Pulmonary artery endothelial cell (primary cell): ENCODE results near the gene KLHL33. TPM values are rescaled to one million over a fixed set of nuclear protein-coding genes. Genes with fewer than 3 reads are reported as not detected.

Source experiments
- DNase-seq: peaks from one replicate; pipeline ENCODE4 v3.0.0-alpha.2; 2011; ENCODE audit warnings: low read depth, low spot score
- total RNA-seq: library from RNA; depleted of rRNA; stranded (reverse); fragments of >200 nt; gene quantifications from 2 replicates; pipeline ENCODE4 v1.2.3, GENCODE V29; 2014

Gene KLHL33, protein sequence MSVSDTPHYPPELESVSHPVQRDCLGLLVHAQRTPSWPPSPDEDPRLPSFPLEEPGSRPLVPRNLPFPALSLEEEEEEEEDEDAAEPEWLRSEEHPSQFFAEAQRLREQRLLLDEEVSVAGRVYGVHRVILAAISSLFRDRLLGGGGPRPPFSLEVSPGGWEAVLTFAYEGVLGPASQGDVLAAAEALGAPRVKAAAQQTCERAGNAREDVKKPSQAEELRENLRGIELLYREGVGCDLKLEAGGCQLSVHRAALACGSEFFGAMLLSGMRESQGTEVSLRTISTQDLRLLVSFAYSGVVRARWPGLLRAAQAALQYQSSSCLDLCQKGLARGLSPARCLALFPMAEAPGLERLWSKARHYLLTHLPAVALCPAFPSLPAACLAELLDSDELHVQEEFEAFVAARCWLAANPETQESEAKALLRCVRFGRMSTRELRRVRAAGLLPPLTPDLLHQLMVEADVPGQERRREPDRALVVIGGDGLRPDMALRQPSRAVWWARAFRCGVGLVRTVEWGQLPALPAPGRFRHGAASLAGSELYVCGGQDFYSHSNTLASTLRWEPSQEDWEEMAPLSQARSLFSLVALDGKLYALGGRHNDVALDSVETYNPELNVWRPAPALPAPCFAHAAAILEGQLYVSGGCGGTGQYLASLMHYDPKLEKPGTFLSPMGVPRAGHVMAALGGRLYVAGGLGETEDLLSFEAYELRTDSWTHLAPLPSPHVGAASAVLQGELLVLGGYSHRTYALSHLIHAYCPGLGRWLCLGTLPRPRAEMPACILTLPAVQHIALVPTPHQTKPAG
- total RNA-seq = under 0.01 and 0.04 TPM in 2 replicates

DNA sequence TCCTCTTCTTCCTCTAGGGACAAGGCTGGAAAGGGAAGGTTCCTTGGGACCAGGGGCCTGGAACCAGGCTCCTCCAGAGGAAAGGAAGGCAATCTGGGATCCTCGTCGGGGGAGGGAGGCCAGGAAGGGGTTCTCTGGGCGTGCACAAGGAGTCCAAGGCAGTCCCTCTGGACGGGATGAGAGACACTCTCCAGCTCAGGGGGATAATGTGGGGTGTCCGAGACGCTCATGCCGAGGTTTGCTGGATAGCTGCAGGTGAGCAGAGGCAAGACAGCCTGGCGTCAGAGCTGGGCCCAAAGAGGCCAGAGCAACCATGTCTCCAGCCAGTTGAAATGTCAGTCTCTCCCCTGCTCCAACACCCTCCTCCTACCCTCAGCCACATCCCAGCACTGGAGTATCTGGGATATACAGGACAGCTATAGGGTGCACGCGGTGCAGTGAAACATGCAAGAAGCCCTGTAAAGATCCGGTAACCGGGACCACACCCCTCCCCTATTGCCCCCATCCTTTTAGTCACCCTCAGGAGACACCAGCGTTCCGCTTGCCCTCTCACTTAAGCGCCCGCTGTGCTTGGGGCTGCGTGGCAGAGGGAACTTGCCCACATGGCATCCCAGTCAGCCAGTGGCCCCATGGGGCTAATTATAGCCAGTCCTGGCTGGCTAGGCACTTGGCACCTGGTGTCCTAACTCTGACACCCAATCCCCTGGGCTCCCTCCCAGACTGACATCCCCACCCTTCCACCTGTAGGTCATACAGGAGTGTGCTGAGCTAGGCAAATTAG is at the start of gene KLHL33:
KLHL33 (minus strand) TSS at position 585 of the 781 bp plus-strand sequence; CDS start at position 230, 355 bp downstream.
- no peak for DNase-seq

DNA sequence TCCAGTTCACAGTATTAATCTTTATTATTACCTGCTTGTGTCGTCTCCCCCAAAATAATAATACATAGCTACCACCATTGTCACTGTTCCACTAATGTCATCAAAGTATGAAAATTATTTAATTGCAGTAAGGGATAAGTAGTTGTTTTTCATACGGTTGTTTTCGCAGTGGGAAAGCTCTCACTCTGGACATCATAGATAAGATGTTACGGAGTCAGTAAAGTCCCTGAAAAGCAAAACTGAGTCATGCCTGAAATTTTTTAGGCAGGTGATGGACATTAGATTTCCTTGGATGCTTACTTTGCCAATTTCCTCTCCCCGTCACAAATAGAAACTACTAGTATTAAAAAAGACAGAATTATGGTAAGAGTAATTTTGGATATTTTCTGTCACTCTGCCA is 46.4 kb upstream of the KLHL33 start:
- no peak for DNase-seq

DNA sequence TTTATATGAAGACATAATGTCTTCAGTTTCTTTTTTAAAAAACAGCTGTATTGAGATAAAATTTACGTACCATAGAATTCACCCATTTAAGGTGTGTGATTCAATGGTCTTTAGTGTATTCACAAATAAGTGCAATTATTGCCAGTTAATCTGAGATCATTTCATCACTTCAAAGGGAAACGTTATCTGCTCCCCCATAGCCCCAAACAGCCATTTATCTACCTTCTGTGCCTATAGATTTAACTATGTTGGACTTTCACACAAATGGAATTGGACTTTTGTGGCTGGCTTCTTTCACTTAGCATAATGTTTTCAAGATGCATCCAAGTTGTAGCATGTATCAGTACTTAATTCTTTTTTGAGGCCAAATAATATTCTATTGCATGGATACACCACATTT is 42.9 kb upstream of the KLHL33 start:
- DNase-seq = no peak

DNA sequence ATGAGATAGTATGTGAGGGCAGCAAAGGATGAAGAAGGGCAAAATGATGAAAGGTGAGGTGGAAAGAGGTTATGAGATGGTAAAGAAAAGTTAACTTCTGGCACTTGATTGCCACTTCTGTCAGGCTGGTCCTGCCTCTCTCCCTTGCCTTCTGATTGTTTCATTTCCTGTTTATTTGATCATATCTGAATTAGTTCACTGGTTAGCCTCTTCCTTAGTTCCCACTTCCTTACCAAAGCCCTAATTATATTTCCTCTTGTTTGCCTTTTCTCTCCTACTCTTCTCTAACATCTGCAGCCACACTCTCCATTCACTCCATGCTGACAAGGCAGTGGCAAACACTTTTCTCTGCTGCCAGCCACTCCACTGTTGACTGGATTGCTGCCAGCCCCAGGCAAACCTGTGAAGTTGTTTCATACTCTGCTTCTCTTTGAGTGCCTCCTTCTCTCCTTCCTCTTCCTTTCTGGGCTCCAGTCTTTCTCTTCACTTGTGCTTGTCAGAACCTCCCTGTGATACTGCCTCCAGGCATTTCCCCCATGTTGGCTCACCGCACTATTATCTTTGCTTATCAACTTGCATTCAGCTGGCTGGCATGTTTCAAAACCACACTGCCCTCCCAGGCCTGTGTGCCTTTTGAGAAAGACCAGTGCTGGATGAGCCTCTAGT is 41.4 kb upstream of the KLHL33 start:
- DNase-seq = no peak

DNA sequence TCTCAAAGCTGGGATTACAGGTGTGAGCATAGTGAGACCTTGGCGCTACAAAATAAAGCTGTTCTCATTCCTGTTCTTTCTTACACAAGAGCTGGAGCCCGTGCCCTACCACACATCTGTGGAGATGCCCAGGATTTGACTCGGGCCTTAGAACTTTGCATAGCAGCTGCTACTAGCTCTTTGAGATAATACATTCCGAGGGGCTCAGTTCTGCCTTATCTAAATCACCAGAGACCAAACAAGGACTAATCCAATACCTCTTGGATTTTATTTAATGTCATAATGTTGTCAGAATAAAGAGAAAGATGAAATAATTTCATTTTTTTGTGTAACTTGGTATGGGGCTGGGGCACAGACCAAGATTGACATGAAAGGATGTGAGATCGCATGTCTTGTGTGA is 40.8 kb upstream of the KLHL33 start:
- no peak for DNase-seq

DNA sequence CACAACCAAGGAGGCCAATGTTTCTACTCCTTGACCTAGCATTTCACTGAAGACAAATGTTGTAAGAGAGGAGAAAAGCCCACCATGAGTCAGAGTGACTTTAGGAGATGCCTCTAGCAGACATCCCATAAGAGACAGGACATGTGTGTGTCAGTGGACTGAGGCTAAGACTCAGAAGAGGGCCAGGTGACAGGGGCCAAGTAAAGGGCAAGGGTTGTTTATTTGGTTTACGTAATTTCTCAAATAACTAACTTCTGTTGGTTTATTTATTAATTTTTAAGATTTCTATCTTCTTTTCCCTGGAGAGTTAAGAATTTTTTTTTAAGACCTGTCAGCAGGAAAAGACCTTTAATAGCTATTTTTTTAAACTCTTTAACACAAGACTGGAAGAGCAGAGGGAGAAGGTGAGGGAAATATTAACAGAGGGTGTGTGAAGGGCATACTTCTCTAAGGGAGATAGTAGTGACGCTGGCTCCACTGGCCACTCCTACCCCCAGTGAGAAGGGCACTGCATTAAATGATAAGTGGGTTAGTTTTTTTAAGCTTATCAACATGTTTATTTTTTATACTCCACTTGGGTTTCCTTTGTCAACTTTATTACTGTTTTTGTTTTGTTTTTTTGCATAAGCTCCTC is 36.7 kb upstream of the KLHL33 start:
- DNase-seq = no peak

DNA sequence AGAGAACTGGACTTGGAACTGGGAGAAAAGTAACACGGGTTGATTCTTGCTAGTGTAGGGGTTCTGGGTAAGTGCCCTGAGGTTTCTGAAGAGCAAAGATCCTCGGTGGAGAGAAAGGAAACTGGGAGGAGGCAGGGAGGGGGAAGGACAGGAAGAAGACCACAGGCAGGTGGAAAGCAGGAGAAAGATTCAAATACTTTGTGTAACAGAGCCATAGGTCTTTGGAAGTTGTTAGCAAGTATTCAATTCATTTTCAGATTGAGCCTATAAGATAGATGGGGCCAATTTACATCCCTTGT is 34.6 kb upstream of the KLHL33 start:
- no peak for DNase-seq

DNA sequence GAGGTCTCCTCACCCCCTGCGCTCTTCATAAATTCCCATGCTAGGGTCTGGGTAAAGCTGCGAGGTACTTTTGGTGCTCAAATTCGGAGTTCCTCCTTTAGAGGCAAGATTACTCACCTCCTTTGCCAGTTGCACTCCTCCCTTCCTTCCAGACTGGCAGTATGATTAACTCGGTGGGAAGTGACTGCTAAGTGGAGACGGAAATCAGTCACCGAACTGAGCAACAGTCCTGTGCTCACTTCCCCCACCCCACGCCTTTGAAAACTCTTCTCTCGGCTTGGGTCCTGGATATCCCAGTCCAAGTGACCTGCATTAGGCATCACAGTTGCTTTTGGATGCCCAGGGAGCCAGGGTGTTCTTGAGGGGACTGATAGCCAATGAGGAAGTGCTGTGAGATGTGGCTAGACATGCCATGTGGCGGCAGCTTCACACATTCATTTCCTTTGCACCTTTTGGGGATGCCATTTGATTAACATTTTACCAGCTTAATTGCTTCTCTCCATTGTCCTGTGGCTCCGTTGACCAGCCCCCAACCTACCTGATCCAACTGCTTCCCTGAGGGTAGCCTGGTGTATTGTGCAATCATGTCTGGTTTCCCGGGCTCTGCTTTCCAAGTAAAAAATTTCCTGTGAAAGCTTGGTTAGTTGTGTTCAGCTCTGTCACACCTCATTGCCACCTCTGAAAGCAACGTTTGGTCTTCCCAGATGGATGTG is 34.1 kb upstream of the KLHL33 start:
- peak; percentile 49 for DNase-seq

DNA sequence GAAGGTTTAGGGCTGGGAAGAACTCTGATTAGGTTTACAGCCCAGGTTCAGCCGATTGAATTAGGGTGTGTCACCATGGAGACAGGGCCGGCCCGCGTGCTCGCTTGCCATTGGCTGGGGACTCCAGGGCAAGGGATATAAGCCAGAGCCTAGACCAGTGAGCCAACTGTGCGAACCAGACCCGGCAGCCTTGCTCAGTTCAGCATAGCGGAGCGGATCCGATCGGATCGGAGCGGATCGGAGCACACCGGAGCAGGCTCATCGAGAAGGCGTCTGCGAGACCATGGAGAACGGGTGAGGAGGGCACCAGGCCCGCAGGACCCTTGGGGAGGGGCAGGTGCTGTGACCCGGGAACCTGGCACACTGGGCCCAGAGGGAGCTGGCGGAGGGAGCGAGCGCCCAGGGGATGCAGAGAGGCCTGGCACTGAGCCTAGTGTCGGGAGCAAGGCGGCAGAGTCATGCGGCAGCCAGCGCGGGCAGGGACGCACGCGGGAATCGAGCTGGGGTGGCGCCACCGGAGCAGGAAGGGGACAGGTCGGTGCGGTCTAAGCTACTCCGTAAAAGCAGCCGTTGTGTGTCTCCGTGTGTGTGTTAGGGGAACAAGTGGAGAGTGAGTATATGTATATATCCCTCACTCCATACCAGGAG is 33.4 kb upstream of the KLHL33 start, which contains the start of gene PNP:
PNP (plus strand) TSS at position 165 of the 648 bp plus-strand sequence; CDS start at position 284, 119 bp downstream.
- peak; percentile 68 for DNase-seq

DNA sequence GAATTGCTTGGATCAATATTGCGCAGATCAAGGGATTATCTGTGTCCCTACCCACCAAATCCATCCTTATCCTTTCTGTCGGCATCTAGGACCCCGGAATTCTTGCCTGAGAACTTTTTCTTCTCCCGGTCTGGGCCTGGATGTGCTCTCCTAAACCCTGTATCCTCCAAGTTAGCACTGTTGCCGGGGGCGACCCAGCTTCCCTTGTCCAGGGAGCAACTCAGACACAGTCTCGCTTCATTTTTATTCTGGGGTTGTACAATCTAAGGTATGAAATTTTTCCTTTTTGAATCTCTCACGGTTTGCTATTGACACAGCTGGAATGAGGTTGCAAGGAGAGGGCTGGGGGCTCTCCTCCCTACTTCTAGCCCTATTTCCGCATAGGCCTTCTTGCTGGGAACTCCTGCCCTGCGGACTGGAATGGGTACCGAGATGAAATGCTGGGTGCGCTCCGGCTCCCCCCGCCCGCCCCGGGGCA is 32.8 kb upstream of the KLHL33 start:
- no peak for DNase-seq

DNA sequence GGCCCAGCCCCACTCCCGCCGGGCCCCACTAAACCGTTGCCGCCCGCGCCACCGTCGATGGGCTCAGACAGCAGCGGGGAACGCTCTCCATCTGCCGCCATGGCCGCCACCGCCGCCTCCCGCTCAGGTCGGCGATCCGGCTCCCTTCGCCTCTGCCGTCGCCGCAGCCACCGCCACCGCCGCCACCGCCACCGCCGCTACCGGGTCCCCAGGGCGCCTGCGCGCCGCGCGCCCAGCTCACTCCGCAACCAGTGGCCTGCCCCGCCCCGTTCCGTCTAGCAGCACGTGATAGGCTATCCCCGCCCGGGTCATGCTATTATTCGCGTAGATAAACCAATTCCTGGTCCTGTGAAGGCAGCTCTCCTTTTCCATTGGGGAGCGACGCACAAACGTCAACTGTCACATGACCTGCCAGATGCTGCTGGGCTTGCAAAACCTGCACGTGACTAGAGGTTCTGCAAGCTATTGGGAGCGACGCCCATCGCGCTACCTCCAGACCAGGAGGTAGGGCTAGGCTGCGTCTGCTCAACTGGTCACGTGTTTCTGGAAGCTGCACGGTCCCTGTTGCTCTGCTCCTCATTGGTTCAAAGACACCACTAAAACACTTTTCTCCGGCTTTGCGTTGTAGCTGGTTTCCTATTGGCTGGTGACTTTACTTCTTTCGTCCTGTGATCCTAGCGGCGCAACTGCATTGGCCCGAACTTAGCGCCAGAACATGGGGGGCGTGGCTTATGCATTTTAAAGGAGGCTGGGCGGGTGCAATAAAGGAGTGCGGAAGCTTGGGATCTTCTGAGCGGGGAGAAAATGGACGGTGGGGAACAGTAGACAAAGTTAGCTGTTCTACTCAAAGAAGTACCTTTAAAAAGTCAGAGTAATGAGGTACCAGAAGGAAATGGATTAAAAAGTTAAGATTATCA is 25.5 kb upstream of the KLHL33 start, which contains the start of gene PIP4P1:
PIP4P1 (minus strand) TSS at position 210 of the 917 bp plus-strand sequence; CDS start at position 101, 109 bp downstream.
- peak; percentile 100 for DNase-seq

DNA sequence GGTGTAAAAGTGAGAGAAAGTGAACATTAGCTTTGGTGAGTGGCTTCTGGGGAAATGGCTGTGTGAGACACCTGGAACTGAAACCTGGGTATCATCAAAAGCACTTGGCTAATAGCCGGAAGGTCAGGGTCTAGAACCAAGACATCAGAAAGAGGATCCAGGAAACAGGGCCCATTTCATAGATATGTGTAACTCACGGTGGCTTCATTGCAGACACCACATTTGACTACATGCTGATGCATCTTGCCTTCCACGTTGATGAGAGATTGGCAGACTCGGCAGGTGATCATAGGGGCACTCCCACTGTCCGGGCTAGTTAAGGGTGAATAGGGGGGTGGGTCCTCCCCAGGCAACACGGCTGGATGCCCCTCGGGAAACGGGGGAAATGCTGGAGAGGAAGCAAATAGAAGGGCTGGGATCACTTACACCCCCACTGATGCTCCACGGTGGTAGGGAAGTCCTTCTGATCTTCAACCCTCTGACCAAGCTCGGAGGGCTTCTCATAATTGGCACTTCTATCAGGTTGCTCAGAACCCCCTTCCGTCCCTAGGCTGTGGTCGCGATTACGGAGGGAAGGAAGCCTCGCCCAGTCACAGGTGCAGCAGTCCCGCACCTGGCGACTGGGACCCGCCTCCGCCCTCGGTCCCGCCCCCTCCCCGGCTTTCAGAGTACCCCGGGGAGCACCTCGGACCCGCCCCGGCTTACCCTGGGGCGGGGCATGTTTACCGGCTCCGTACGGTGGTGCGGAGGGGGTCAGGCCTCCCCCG is 24.7 kb upstream of the KLHL33 start:
- DNase-seq = no peak

DNA sequence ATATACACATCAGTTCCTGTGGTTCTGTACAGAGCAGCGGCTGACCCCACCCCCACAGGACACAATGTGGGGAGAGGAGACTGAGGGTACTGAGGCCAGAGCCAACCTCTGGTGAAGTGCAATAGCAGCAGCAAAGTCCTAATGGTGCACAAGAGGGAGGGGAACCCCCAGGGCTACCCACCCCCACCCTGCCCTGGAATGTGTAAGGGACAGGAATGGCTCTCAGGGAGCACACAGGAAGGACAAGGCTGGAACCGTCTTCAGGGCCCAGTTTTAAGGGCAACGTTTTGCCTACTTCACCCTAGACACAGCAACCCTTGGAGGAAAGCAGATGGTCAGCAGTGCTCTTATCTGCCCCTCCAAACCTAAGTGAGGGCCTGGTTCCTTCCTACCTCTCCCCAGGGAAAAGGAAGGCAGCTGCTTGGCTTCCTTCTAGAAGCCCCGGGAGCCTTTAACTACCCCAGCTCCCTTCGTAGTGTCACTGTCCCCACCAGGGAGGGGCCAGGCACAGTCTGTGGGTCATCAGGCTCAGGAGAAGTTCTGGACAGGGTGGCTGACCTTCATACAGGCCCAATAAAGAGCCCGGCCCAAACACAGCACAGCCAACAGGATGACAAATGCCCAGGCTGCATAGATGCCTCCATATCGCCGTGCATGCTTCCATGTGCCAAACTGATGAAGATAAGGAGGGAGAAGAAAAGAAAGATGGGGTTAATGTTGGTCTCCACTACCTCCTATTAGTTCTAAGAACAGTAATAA is 22.2 kb upstream of the KLHL33 start:
- DNase-seq = no peak

DNA sequence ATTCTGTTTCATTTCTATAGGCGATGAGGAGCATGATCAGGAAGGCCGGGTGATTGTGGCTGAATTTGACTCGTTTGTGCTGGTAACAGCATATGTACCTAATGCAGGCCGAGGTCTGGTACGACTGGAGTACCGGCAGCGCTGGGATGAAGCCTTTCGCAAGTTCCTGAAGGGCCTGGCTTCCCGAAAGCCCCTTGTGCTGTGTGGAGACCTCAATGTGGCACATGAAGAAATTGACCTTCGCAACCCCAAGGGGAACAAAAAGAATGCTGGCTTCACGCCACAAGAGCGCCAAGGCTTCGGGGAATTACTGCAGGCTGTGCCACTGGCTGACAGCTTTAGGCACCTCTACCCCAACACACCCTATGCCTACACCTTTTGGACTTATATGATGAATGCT is 21.0 kb upstream of the KLHL33 start:
- no peak for DNase-seq

DNA sequence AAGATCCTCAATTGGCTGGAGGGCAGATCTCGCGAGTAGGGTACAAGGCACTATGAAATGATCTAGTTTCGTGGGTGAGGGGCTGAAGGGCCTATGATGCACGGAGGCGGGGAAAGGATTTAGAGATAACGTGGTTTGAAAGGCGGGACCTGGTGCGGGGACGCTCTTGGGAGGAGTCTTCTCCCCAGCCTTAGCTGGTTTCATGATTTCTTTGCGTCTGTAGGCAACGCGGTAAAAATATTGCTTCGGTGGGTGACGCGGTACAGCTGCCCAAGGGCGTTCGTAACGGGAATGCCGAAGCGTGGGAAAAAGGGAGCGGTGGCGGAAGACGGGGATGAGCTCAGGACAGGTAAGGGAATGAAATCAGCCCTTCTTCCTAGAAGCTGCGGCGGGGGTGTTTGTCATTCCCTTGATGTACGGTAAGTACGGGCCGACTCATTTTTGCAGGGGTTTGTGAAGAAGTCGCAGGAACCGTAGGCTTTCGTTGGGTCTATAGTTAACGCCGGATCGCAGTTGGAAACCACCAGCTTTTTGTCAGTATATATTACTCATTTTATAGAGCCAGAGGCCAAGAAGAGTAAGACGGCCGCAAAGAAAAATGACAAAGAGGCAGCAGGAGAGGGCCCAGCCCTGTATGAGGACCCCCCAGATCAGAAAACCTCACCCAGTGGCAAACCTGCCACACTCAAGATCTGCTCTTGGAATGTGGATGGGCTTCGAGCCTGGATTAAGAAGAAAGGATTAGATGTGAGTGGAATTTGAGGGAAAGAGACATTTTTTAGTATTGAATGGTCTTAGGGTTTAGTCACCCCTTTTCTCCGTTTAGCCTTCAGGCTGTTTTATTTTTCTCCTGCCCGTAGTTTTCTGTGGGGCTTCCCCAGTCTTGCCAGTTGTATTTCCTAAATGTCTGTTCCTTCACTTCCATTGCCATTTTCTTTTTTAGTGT is 19.7 kb upstream of the KLHL33 start:
- peak; percentile 66 for DNase-seq
